H9 (cell line): ENCODE data around the gene IMPDH1. TPM values are rescaled to one million over a fixed set of nuclear protein-coding genes. Genes with fewer than 3 reads are reported as not detected.

Source experiments
- DNase-seq: peaks from one replicate; pipeline ENCODE4 v3.0.0-alpha.2; 2017
- H2AFZ ChIP-seq: one replicate; pipeline ENCODE4 v1.6.1; 2013; ENCODE audit warnings: mild to moderate bottlenecking, low read length, control low read depth, moderate library complexity
- H2AK5ac ChIP-seq: 2 replicates; pipeline ENCODE4 v1.6.1; 2013; ENCODE audit warnings: low read length, control low read depth, mixed read lengths; ENCODE audit not compliant: insufficient read length
- H2BK120ac ChIP-seq: one replicate; pipeline ENCODE4 v1.6.1; 2013; ENCODE audit warnings: low read depth, mild to moderate bottlenecking, low read length, control low read depth, inconsistent platforms; ENCODE audit not compliant: poor library complexity, severe bottlenecking
- H2BK12ac ChIP-seq: 2 replicates; pipeline ENCODE4 v1.6.1; 2013; ENCODE audit warnings: low read length, control low read depth, mixed read lengths, low read depth; ENCODE audit not compliant: insufficient read length
- H2BK15ac ChIP-seq: 2 replicates; pipeline ENCODE4 v1.6.1; 2013; ENCODE audit warnings: low read depth, low read length, control low read depth
- H2BK20ac ChIP-seq: one replicate; pipeline ENCODE4 v1.6.1; 2013; ENCODE audit warnings: low read depth, mild to moderate bottlenecking, low read length, control low read depth, inconsistent platforms; ENCODE audit not compliant: poor library complexity, severe bottlenecking
- H2BK5ac ChIP-seq: 2 replicates; pipeline ENCODE4 v1.6.1; 2013; ENCODE audit warnings: low read length, control low read depth, mixed read lengths; ENCODE audit not compliant: insufficient read length
- H3K14ac ChIP-seq: 2 replicates; pipeline ENCODE4 v1.6.1; 2013; ENCODE audit warnings: low read length, control low read depth; ENCODE audit not compliant: insufficient read depth
- H3K18ac ChIP-seq: 2 replicates; pipeline ENCODE4 v1.6.1; 2013; ENCODE audit warnings: low read depth, mild to moderate bottlenecking, mixed read lengths, low read length, control low read depth; ENCODE audit not compliant: insufficient read length
- H3K23ac ChIP-seq: 2 replicates; pipeline ENCODE4 v1.6.1; 2013; ENCODE audit warnings: low read length, control low read depth, mixed read lengths, low read depth; ENCODE audit not compliant: insufficient read length
- H3K23me2 ChIP-seq: 2 replicates; pipeline ENCODE4 v1.6.1; 2013; ENCODE audit warnings: low read depth, mild to moderate bottlenecking, mixed read lengths, low read length, control low read depth; ENCODE audit not compliant: insufficient read length, poor library complexity, severe bottlenecking
- H3K27ac ChIP-seq: 2 replicates; pipeline ENCODE4 v1.5.1; 2013; ENCODE audit warnings: low read length, control low read depth, mixed read lengths, low read depth; ENCODE audit not compliant: insufficient read length
- H3K27me3 ChIP-seq: 2 replicates; pipeline ENCODE4 v1.6.1; 2013; ENCODE audit warnings: low read length, control low read depth, inconsistent platforms; ENCODE audit not compliant: insufficient read depth
- H3K4ac ChIP-seq: 2 replicates; pipeline ENCODE4 v1.6.1; 2013; ENCODE audit warnings: low read depth, mild to moderate bottlenecking, control low read depth, inconsistent platforms, low read length, moderate library complexity
- H3K4me1 ChIP-seq: 2 replicates; pipeline ENCODE4 v1.6.1; 2013; ENCODE audit warnings: low read length, control low read depth, inconsistent platforms; ENCODE audit not compliant: insufficient read depth
- H3K4me2 ChIP-seq: 2 replicates; pipeline ENCODE4 v1.6.1; 2013; ENCODE audit warnings: low read length, control low read depth, mixed read lengths; ENCODE audit not compliant: insufficient read length, insufficient read depth
- H3K56ac ChIP-seq: 2 replicates; pipeline ENCODE4 v1.6.1; 2013; ENCODE audit warnings: low read depth, mild to moderate bottlenecking, mixed read lengths, low read length, control low read depth; ENCODE audit not compliant: insufficient read length
- H3K79me1 ChIP-seq: 2 replicates; pipeline ENCODE4 v1.6.1; 2013; ENCODE audit warnings: low read depth, mild to moderate bottlenecking, moderate library complexity, low read length, control low read depth, inconsistent platforms; ENCODE audit not compliant: insufficient read depth, poor library complexity, severe bottlenecking
- H3K79me2 ChIP-seq: 2 replicates; pipeline ENCODE4 v1.6.1; 2013; ENCODE audit warnings: low read length, control low read depth, inconsistent platforms; ENCODE audit not compliant: insufficient read depth
- H3K9ac ChIP-seq: 2 replicates; pipeline ENCODE4 v1.6.1; 2013; ENCODE audit warnings: low read length, control low read depth, mixed read lengths; ENCODE audit not compliant: insufficient read length; ENCODE audit errors: extremely low read depth
- H3K9me3 ChIP-seq: one replicate; pipeline ENCODE4 v1.6.1; 2013; ENCODE audit warnings: low read depth, low read length, inconsistent platforms; ENCODE audit not compliant: control insufficient read depth
- H3T11ph ChIP-seq: one replicate; pipeline ENCODE4 v1.6.1; 2013; ENCODE audit warnings: mild to moderate bottlenecking, low read length, control low read depth, inconsistent platforms
- H4K20me1 ChIP-seq: one replicate; pipeline ENCODE4 v1.6.1; 2013; ENCODE audit not compliant: control insufficient read depth, insufficient read length, insufficient read depth
- H4K5ac ChIP-seq: 2 replicates; pipeline ENCODE4 v1.6.1; 2013; ENCODE audit warnings: low read depth, mild to moderate bottlenecking, mixed read lengths, low read length, control low read depth; ENCODE audit not compliant: insufficient read length
- H4K8ac ChIP-seq: replicated peaks from 2 replicates; pipeline ENCODE4 v1.6.1; 2013; ENCODE audit warnings: low read length, control low read depth, mixed read lengths, low read depth; ENCODE audit not compliant: insufficient read length
- H4K91ac ChIP-seq: 2 replicates; pipeline ENCODE4 v1.6.1; 2013; ENCODE audit warnings: low read depth, mild to moderate bottlenecking, moderate library complexity, mixed read lengths, low read length, control low read depth; ENCODE audit not compliant: insufficient read length
- H3K27ac Mint-ChIP-seq, 3 experiments: 2 replicates in 2 of 3; 3 replicates in 1 of 3; pipeline ENCODE4 v1.8.0; 2020 to 2021; ENCODE audit warnings: mixed read lengths in 3 of 3, mild to moderate bottlenecking in 1 of 3, moderate library complexity in 1 of 3
- H3K27me3 Mint-ChIP-seq: 2 replicates; pipeline ENCODE4 v1.8.0; 2021; ENCODE audit warnings: low read depth, mild to moderate bottlenecking, moderate library complexity, mixed read lengths
- H3K36me3 Mint-ChIP-seq, 3 experiments: 2 replicates in 2 of 3; 3 replicates in 1 of 3; pipeline ENCODE4 v1.8.0; 2020 to 2021; ENCODE audit warnings: low read depth in 3 of 3, mixed read lengths in 3 of 3; ENCODE audit not compliant: insufficient read depth in 1 of 3
- H3K4me1 Mint-ChIP-seq, 2 experiments: 2 replicates each; pipeline ENCODE4 v1.8.0; 2020; ENCODE audit warnings: mixed read lengths in 2 of 2
- H3K4me3 Mint-ChIP-seq, 2 experiments: 2 replicates in 1 of 2; 3 replicates in 1 of 2; pipeline ENCODE4 v1.8.0; 2020 to 2021; ENCODE audit warnings: mild to moderate bottlenecking in 2 of 2, mixed read lengths in 2 of 2, moderate library complexity in 1 of 2
- H3K9me3 Mint-ChIP-seq, 2 experiments: 2 replicates in 1 of 2; 3 replicates in 1 of 2; pipeline ENCODE4 v1.8.0; 2020; ENCODE audit warnings: mild to moderate bottlenecking in 2 of 2, mixed read lengths in 2 of 2, moderate library complexity in 1 of 2
- WGBS: extraction: QIAGEN DNeasy Blood & Tissue Kit; methylation state at CpG from one replicate; pipeline ENCODE4 v1.1.7; 2013; ENCODE audit warnings: missing lambda C conversion rate, low lambda C conversion rate, mixed read lengths; ENCODE audit not compliant: insufficient read length; ENCODE audit errors: extremely low coverage; 5-methylcytosine and 5-hydroxymethylcytosine counted together
- total RNA-seq: library from RNA; stranded (reverse); gene quantifications from 2 replicates; pipeline ENCODE4 v1.2.1, GENCODE V29; 2021
- TF ChIP-seq, protein P1 (sequence below): fragments of 200-600 bp; sonication (generic); conservative IDR thresholded peaks from 3 replicates; pipeline ENCODE4 v1.8.0; 2021; ENCODE audit warnings: antibody characterized with exemption, mild to moderate bottlenecking

IMPDH1 gene
- total RNA-seq, 1 experiment from 2014 or later: 35.2 TPM

DNA sequence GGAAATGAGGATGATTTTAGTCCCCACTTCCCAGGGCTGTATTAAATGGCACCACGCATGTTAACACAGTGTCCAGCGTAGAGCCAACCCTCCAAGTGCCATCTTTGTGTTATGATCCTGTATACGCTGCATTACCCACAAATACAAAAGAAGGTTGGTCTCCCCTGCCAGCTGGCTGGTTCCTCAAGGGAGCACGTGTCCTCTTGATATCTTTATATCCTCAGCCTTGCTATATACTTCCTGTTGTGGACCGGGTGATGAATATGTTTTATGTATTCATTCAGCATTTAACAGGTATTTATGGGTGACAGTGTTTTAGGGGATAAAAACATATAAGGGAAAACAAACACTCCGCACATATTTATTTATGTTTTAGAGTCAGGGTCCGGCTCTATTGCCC is 25.1 kb downstream of the IMPDH1 start:
- Histone ChIP-seq H3K23ac (no peak overlapping the region), H2AFZ (no peak overlapping the region), H2AK5ac (no peak overlapping the region), H4K8ac (no peak overlapping the region), H4K20me1 (no peaks in the 10 kb centered on the region), H3K18ac (no peak overlapping the region), H3T11ph (no peak overlapping the region), H2BK12ac (no peak overlapping the region), H2BK20ac (no peak overlapping the region), H3K23me2 (no peaks in the 10 kb centered on the region), H3K14ac (no peak overlapping the region), H3K27me3 (no peaks in the 10 kb centered on the region; the same call in 1 of the 2 replicates), H4K5ac (no peak overlapping the region), H3K4me2 (no peak overlapping the region), H2BK120ac (no peak overlapping the region), H2BK5ac (no peak overlapping the region), H3K9me3 (no peaks in the 10 kb centered on the region), H3K79me1 (no peaks in the 10 kb centered on the region), H3K4ac (no peak overlapping the region), H2BK15ac (no peak overlapping the region), H3K79me2 (no peaks in the 10 kb centered on the region), H3K56ac (no peak overlapping the region), H3K9ac (no peak overlapping the region), H3K4me1 (no peaks in the 10 kb centered on the region), H3K27ac (no peak overlapping the region), H4K91ac (no peak overlapping the region)
- Mint-ChIP-seq H3K9me3 (no peaks in the 10 kb centered on the region), H3K4me3 (no peak overlapping the region), H3K36me3 (no peaks in the 10 kb centered on the region), H3K27me3 (peaks cover 30% of the 10 kb centered on the region), H3K4me1 (peaks cover 30 to 55% of the 10 kb centered on the region in 2 experiments), H3K27ac (no peak overlapping the region; a peak in 1 of 7 replicates)
- TF ChIP-seq, protein P1, sequence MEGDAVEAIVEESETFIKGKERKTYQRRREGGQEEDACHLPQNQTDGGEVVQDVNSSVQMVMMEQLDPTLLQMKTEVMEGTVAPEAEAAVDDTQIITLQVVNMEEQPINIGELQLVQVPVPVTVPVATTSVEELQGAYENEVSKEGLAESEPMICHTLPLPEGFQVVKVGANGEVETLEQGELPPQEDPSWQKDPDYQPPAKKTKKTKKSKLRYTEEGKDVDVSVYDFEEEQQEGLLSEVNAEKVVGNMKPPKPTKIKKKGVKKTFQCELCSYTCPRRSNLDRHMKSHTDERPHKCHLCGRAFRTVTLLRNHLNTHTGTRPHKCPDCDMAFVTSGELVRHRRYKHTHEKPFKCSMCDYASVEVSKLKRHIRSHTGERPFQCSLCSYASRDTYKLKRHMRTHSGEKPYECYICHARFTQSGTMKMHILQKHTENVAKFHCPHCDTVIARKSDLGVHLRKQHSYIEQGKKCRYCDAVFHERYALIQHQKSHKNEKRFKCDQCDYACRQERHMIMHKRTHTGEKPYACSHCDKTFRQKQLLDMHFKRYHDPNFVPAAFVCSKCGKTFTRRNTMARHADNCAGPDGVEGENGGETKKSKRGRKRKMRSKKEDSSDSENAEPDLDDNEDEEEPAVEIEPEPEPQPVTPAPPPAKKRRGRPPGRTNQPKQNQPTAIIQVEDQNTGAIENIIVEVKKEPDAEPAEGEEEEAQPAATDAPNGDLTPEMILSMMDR: no peak
- WGBS: no CpG with 5 or more reads among the region's 7 CpGs
- no peak for DNase-seq
